ENCODE measurements around the gene MYLIP.
A peak's percentile ranks its signal among the peaks of the same experiment; 100 is the strongest.

Gene MYLIP

DNA sequence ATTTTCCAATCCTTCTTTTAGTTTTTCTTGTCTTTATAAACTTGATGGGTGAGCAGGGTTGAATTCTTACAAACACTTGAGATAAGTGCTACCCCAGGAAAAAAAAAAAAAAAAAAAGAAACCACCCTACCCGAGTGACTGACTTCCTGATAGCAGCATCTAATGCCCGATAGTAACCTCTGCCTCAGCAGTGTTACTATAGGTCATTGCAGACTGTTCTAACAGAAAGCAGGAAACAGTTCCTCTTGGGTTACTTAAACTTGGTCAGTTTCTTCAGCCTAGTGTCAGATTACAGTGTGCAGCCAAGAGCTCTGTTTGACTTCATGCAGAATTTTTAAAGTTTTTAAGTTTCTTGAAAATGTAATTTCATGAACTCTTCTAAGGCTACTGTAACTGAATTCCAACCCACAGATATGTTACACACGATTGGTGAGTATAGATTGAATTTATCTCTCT, 2.1 kb downstream of the MYLIP start:
- DNase-seq (ENCODE audit: extremely low read depth, low read depth) = peak; percentile 44

DNA sequence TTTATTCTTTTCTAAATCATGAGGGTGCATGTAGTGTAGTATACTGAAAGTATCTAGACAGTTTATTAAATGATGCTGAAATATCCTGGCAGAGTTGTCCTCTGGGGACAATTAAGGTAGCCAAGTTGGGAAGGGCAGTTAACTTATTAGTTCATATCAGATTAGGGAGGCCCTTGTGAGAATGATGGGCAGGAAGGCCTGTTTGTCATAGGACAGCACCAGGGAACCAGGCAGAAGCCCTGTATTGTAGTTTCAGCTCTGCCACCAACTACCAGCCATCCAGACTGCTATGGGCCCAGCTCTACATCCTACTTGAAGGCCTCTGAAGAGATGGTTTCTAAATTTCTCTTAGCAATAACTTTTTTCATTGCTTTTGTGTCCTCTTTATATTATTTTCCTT, 4.0 kb downstream of the MYLIP start:
- no peak for TF ChIP-seq CTCF (IDR thresholded peaks at IDR 0.05; ENCODE audit: low read depth, low read length)
- DNase-seq (ENCODE audit: extremely low read depth, low read depth) = no peak

More for the DNA sequence above, 2.1 kb downstream of the MYLIP start:
- no peak for TF ChIP-seq CTCF (IDR thresholded peaks at IDR 0.05; ENCODE audit: low read depth, low read length)

- no peak for DNase-seq (ENCODE audit: extremely low read depth, low read depth)
- TF ChIP-seq CTCF (IDR thresholded peaks at IDR 0.05; ENCODE audit: low read depth, low read length) = no peak
Measured at GRCh38 chr6:16134430-16134829, 5.5 kb downstream of the MYLIP start.

DNA sequence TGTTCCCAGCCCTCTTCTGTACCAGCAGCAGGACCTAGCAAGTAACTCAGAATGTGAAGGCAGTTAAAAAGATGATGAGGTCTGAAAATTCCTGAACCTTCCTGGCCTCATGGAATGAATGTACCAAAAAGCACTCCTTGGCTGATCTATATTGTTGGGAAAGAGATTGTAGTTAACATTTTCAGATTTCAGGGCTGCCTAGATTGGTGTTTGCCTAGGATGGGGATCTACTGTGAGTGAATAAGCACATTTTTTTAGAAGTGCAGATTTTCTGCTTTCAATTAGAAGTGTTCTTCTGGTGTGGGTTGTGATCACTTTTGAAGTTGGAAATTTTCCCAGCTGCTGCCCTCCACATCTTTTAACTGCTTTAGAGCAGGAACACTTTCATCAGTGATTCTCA, 6.2 kb downstream of the MYLIP start:
- DNase-seq (ENCODE audit: extremely low read depth, low read depth) = no peak
- no peak for TF ChIP-seq CTCF (IDR thresholded peaks at IDR 0.05; ENCODE audit: low read depth, low read length)

- DNase-seq (ENCODE audit: extremely low read depth, low read depth) = no peak
- TF ChIP-seq CTCF (IDR thresholded peaks at IDR 0.05; ENCODE audit: low read depth, low read length) = no peak
Measured at GRCh38 chr6:16136091-16136490, 7.2 kb downstream of the MYLIP start.

GRCh38 chr6:16136621-16137450, 8.0 kb downstream of the MYLIP start:
- TF ChIP-seq CTCF (IDR thresholded peaks at IDR 0.05; ENCODE audit: low read depth, low read length) = no peak
- DNase-seq (ENCODE audit: extremely low read depth, low read depth) = peak; percentile 80

DNA sequence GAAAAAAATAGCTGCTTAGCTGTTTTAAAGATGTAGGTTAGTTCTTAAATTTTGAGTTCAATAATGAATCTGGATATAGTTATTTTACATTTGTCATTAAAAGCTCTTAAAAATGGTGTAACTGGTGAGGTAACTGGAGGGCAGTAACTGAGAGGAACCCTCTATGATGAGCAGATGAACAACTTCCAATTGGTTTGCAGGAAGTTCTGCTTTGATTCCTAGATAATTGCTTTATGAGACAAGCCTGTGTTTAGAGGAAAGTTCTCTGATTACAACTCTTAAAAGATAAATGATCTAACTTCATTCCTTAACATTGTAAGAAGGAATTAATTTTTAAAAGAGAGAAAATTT, 8.5 kb downstream of the MYLIP start:
- TF ChIP-seq CTCF (IDR thresholded peaks at IDR 0.05; ENCODE audit: low read depth, low read length) = no peak
- no peak for DNase-seq (ENCODE audit: extremely low read depth, low read depth)
